HepG2 (cell line): Measurements from ENCODE around the gene L3MBTL1. TPM values are rescaled to one million over a fixed set of nuclear protein-coding genes. Genes with fewer than 3 reads are reported as not detected.

ENCODE experiments used
- AHDC1 ChIP-seq: sonication (generic); formaldehyde crosslinking; IDR thresholded peaks from 2 replicates; pipeline ENCODE4 v1.5.1; 2020; ENCODE audit warnings: mild to moderate bottlenecking, missing genetic modification reagents, borderline replicate concordance
- ARHGAP35 ChIP-seq: sonication (generic); formaldehyde crosslinking; IDR thresholded peaks from 2 replicates; pipeline ENCODE4 v1.9.0; 2022; ENCODE audit warnings: mild to moderate bottlenecking, inconsistent platforms, moderate library complexity, missing genetic modification reagents, borderline replicate concordance
- ATAD3A ChIP-seq: sonication (generic); formaldehyde crosslinking; IDR thresholded peaks from 2 replicates; pipeline ENCODE4 v1.4.0; 2020; ENCODE audit warnings: missing genetic modification reagents
- ATF3 ChIP-seq: sonication (generic); formaldehyde crosslinking; IDR thresholded peaks from 2 replicates; pipeline ENCODE4 v1.4.0; 2020; ENCODE audit warnings: missing genetic modification reagents
- CENPBD1 ChIP-seq: sonication (generic); formaldehyde crosslinking; IDR thresholded peaks from 2 replicates; pipeline ENCODE4 v1.8.0; 2022; ENCODE audit warnings: missing genetic modification reagents, low read depth, mild to moderate bottlenecking, borderline replicate concordance
- HDAC1 ChIP-seq: sonication (generic); formaldehyde crosslinking; IDR thresholded peaks from 2 replicates; pipeline ENCODE4 v1.5.1; 2020; ENCODE audit warnings: mild to moderate bottlenecking, missing genetic modification reagents
- HOXD1 ChIP-seq: sonication (generic); formaldehyde crosslinking; IDR thresholded peaks from 2 replicates; pipeline ENCODE4 v1.5.0; 2020; ENCODE audit warnings: missing genetic modification reagents
- KLF9 ChIP-seq: IDR thresholded peaks from 2 replicates; pipeline ENCODE4 v1.6.1; 2016; ENCODE audit warnings: low read depth
- KMT2A ChIP-seq: sonication (generic); formaldehyde crosslinking; IDR thresholded peaks from 2 replicates; pipeline ENCODE4 v1.4.0; 2020; ENCODE audit warnings: missing genetic modification reagents
- LBX2 ChIP-seq: sonication (generic); formaldehyde crosslinking; IDR thresholded peaks from 2 replicates; pipeline ENCODE4 v1.5.0; 2020; ENCODE audit warnings: missing genetic modification reagents, mild to moderate bottlenecking, borderline replicate concordance
- RARG ChIP-seq: sonication (generic); formaldehyde crosslinking; IDR thresholded peaks from 2 replicates; pipeline ENCODE4 v1.4.0; 2020; ENCODE audit warnings: low read depth, mild to moderate bottlenecking, missing genetic modification reagents
- RNF2 ChIP-seq: fragments of 450-650 bp; conservative IDR thresholded peaks from 2 replicates; pipeline ENCODE4 v1.6.1; 2016; ENCODE audit warnings: low read depth
- SKI ChIP-seq: fragments of 450-650 bp; IDR thresholded peaks from one replicate; pipeline ENCODE4 v1.6.1; 2018; ENCODE audit warnings: mild to moderate bottlenecking; ENCODE audit not compliant: partially characterized antibody
- TOPORS ChIP-seq: sonication (generic); formaldehyde crosslinking; IDR thresholded peaks from 2 replicates; pipeline ENCODE4 v1.8.0; 2023; ENCODE audit warnings: mild to moderate bottlenecking, missing genetic modification reagents
- TP53 ChIP-seq: sonication (generic); formaldehyde crosslinking; conservative IDR thresholded peaks from 2 replicates; pipeline ENCODE4 v1.4.0; 2020; ENCODE audit warnings: missing genetic modification reagents
- ZBTB3 ChIP-seq: sonication (generic); formaldehyde crosslinking; IDR thresholded peaks from 2 replicates; pipeline ENCODE4 v1.4.0; 2020; ENCODE audit warnings: low read depth, mild to moderate bottlenecking, moderate library complexity, missing genetic modification reagents, borderline replicate concordance
- ZKSCAN5 ChIP-seq: sonication (generic); formaldehyde crosslinking; IDR thresholded peaks from 2 replicates; pipeline ENCODE4 v1.5.1; 2020; ENCODE audit warnings: mild to moderate bottlenecking, missing genetic modification reagents
- ZMYM3 ChIP-seq: sonication (generic); formaldehyde crosslinking; IDR thresholded peaks from 2 replicates; pipeline ENCODE4 v1.5.1; 2020; ENCODE audit warnings: mild to moderate bottlenecking, missing genetic modification reagents
- ZNF24 ChIP-seq: fragments of 450-650 bp; IDR thresholded peaks from 2 replicates; pipeline ENCODE4 v1.6.1; 2017; ENCODE audit warnings: antibody characterized with exemption, mild to moderate bottlenecking
- ZNF382 ChIP-seq: sonication (generic); formaldehyde crosslinking; IDR thresholded peaks from 2 replicates; pipeline ENCODE4 v1.5.0; 2020; ENCODE audit warnings: missing genetic modification reagents, mild to moderate bottlenecking, borderline replicate concordance
- ZNF75D ChIP-seq: sonication (generic); formaldehyde crosslinking; IDR thresholded peaks from 2 replicates; pipeline ENCODE4 v1.8.1; 2023; ENCODE audit warnings: missing genetic modification reagents, mild to moderate bottlenecking, borderline replicate concordance
- polyA plus RNA-seq, 8 experiments: library from polyadenylated mRNA; depleted of rRNA in 3 of 8; stranded (reverse) in 7 of 8; unstranded in 1 of 8; fragments of >200 nt; fragmentation: Illumina TruSeq in 4 of 8; extraction: Trizol in 4 of 8; gene quantifications; 2 replicates each; pipeline versions ENCODE4 v1.2.1 to v1.2.3, GENCODE V29; 2011 to 2016; ENCODE audit warnings: low read depth in 4 of 8, missing spikeins in 1 of 8, mixed read lengths in 1 of 8; ENCODE audit not compliant: insufficient read depth in 1 of 8
- total RNA-seq, 5 experiments: library from RNA; depleted of rRNA; stranded (reverse); fragments of >200 nt; fragmentation: Illumina TruSeq; extraction: Trizol; gene quantifications; 2 replicates each; pipeline ENCODE4 v1.2.3, GENCODE V29; 2016; ENCODE audit warnings: low read depth in 1 of 5

L3MBTL1 gene
- total and polyA plus RNA-seq, 2 of the 13 experiments (the other 11 are each of a cell fraction or from before 2014, with no cell fraction given): 9.0 to 17.8 TPM

- TF ChIP-seq ARHGAP35 (CRISPR knock-in tag) (peak; percentile 6; the same call in 1 of the 2 replicates), KLF9 (CRISPR knock-in tag) (peak; percentile 86; the same call in 1 of the 2 replicates), SKI (peak; percentile 61), RARG (0 out of 2 replicates have a peak, but pooled peaks have one; percentile 31), HOXD1 (peak; percentile 7), TP53 (CRISPR knock-in tag) (peak; percentile 63), ZNF75D (no peak), AHDC1 (no peak), KMT2A (CRISPR knock-in tag) (peak; percentile 83; the same call in 1 of the 2 replicates), CENPBD1 (CRISPR knock-in tag) (no peak), ZNF24 (no peak), TOPORS (CRISPR knock-in tag) (0 out of 2 replicates have a peak, but pooled peaks have one; percentile 73), ZNF382 (no peak), ZKSCAN5 (CRISPR knock-in tag) (0 out of 2 replicates have a peak, but pooled peaks have one; percentile 34), HDAC1 (CRISPR knock-in tag) (peak; percentile 98), LBX2 (0 out of 2 replicates have a peak, but pooled peaks have one; percentile 87), ZBTB3 (peak; percentile 64; the same call in 1 of the 2 replicates), RNF2 (no peak), ATF3 (CRISPR knock-in tag) (peak; percentile 32; the same call in 1 of the 2 replicates), ZMYM3 (CRISPR knock-in tag) (peak; percentile 71), ATAD3A (CRISPR knock-in tag) (no peak)
Measured at GRCh38 chr20:43590392-43591303, 83.2 kb downstream of the L3MBTL1 start, which contains the start of gene IFT52 (continued).
